Fibroblast of lung (primary cell): Measurements from ENCODE around the gene CCNH. TPM values are rescaled to one million over a fixed set of nuclear protein-coding genes. Genes with fewer than 3 reads are reported as not detected.
A peak's percentile ranks its signal among the peaks of the same experiment; 100 is the strongest.

Experiments used
- DNase-seq, 2 donors: peaks; one replicate each; pipeline versions ENCODE4 v3.0.0 to v3.0.0-alpha.2; 2010; ENCODE audit warnings: low read depth in 2 of 2
- H2AFZ ChIP-seq: 2 replicates; pipeline ENCODE4 v1.5.1; 2012; ENCODE audit warnings: low read length, control low read depth, inconsistent platforms
- H3K27ac ChIP-seq: 2 replicates; pipeline ENCODE4 v1.5.1; 2011; ENCODE audit warnings: low read length, control low read depth; ENCODE audit not compliant: insufficient read depth
- H3K27me3 ChIP-seq: 2 replicates; pipeline ENCODE4 v1.5.1; 2011; ENCODE audit warnings: mild to moderate bottlenecking, low read length; ENCODE audit not compliant: control insufficient read depth, insufficient read depth
- H3K36me3 ChIP-seq: 2 replicates; pipeline ENCODE4 v1.5.1; 2011; ENCODE audit warnings: low read length; ENCODE audit not compliant: control insufficient read depth, insufficient read depth
- H3K4me1 ChIP-seq: 2 replicates; pipeline ENCODE4 v1.5.1; 2011; ENCODE audit warnings: low read length; ENCODE audit not compliant: control insufficient read depth, insufficient read depth; ENCODE audit errors: extremely low read depth
- H3K4me2 ChIP-seq: 2 replicates; pipeline ENCODE4 v1.5.1; 2011; ENCODE audit warnings: low read length, control low read depth; ENCODE audit not compliant: insufficient read depth; ENCODE audit errors: extremely low read depth
- H3K4me3 ChIP-seq, 4 experiments: fragments of 200-600 bp in 1 of 4; sonication (generic) in 1 of 4; replicated peaks in 1 of 4; 2 replicates each; pipeline ENCODE4 v1.5.1; 2011 to 2016; ENCODE audit warnings: low read length in 4 of 4, low read depth in 3 of 4, mild to moderate bottlenecking in 3 of 4, control low read depth in 2 of 4, inconsistent platforms in 1 of 4, mixed read lengths in 1 of 4; ENCODE audit not compliant: insufficient read depth in 1 of 4; ENCODE audit errors: control extremely low read depth in 1 of 4
- H3K79me2 ChIP-seq: 2 replicates; pipeline ENCODE4 v1.5.1; 2012; ENCODE audit warnings: mild to moderate bottlenecking, low read length, inconsistent platforms; ENCODE audit not compliant: control insufficient read depth, insufficient read depth
- H3K9ac ChIP-seq: 2 replicates; pipeline ENCODE4 v1.5.1; 2011; ENCODE audit warnings: mild to moderate bottlenecking, low read length, control low read depth; ENCODE audit not compliant: insufficient read depth
- H3K9me3 ChIP-seq: 2 replicates; pipeline ENCODE4 v1.5.1; 2012; ENCODE audit warnings: low read depth, low read length; ENCODE audit not compliant: control insufficient read depth, insufficient read depth
- H4K20me1 ChIP-seq: 2 replicates; pipeline ENCODE4 v1.5.1; 2011; ENCODE audit warnings: low read length; ENCODE audit not compliant: control insufficient read depth, insufficient read depth; ENCODE audit errors: extremely low read depth
- CTCF ChIP-seq, 2 donors: IDR thresholded peaks in 1 of 2; conservative IDR thresholded peaks in 1 of 2; 1 replicate in 1 of 2; 2 replicates in 1 of 2; pipeline ENCODE4 v1.5.1; 2011 to 2012; ENCODE audit warnings: low read length in 2 of 2, control low read depth in 1 of 2, inconsistent platforms in 1 of 2, low read depth in 1 of 2, mild to moderate bottlenecking in 1 of 2
- EZH2 ChIP-seq: IDR thresholded peaks from 2 replicates; pipeline ENCODE4 v1.5.1; 2012; ENCODE audit warnings: low read length, control low read depth, mild to moderate bottlenecking; ENCODE audit errors: missing control alignments
- polyA minus RNA-seq: library from RNA; depleted of rRNA, polyadenylated mRNA; stranded (reverse); fragments of >200 nt; gene quantifications from 2 replicates; pipeline ENCODE4 v1.2.3, GENCODE V29; 2011; ENCODE audit warnings: low replicate concordance
- polyA plus RNA-seq, 2 donors: library from polyadenylated mRNA; depleted of rRNA in 1 of 2; stranded (reverse) in 1 of 2; unstranded in 1 of 2; fragments of >200 nt; gene quantifications; 2 replicates each; pipeline ENCODE4 v1.2.1, GENCODE V29; 2011 to 2012; ENCODE audit warnings: missing spikeins in 1 of 2
- total RNA-seq: library from RNA; depleted of rRNA; stranded (reverse); fragments of >200 nt; gene quantifications from 2 replicates; pipeline ENCODE4 v1.2.1, GENCODE V29; 2014

CCNH gene
- total RNA-seq (63.7 and 77.6 TPM in 2 replicates), polyA plus RNA-seq (88.0 and 98.7 TPM in 2 replicates), polyA minus RNA-seq (11.6 and 11.7 TPM in 2 replicates)
- polyA plus RNA-seq (2012), result 53.7 and 65.4 TPM in 2 replicates

- peak; percentile 97 to 98 for DNase-seq
- Histone ChIP-seq H3K4me2 (peak within 1 kb of the TSS; percentile 91), H2AFZ (peak within 1 kb of the TSS; percentile 68), H3K4me1 (peaks cover 6% of the 10 kb centered on the region), H3K27me3 (no peaks in the 10 kb centered on the region), H3K79me2 (peaks cover 26% of the 10 kb centered on the region), H3K27ac (peak within 1 kb of the TSS; percentile 100), H4K20me1 (no peaks in the 10 kb centered on the region), H3K4me3 (peak within 1 kb of the TSS; percentile 75 to 96 (median 92)), H3K9ac (peak within 1 kb of the TSS; percentile 94), H3K9me3 (no peaks in the 10 kb centered on the region), H3K36me3 (peaks cover 5% of the 10 kb centered on the region)
- TF ChIP-seq CTCF (conservative IDR thresholded peaks at IDR 0.05 in 1 of 2, IDR thresholded peaks at IDR 0.05 in 1 of 2; ENCODE audit: low read depth in 1 of 2, low read length in 2 of 2) (no peak), EZH2 (no peak)
These were observed at the start of gene CCNH for GRCh38 chr5:87412630-87413342. Gene CCNH (minus strand): TSS chr5:87412930. CDS start chr5:87412794, 136 bp downstream.

DNA sequence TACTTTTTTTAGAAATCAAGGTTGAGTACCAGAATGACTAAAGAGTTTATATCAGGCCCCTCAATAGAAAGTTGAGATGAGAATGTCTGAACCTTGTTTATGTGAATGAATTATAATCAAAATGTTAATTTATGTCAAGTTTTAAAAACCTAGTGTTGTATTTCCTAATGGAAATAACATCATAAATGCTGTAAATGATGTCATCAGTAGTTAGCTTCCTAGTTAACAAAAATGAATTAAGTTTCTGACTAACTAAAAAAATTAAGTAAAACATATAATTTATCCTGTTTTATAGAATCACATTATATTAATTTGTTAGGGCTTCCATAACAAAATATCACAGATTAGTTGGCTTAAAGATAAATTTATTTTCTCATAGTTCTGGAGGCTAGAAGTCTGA, 45.0 kb upstream of the CCNH start:
- no peak overlapping the region for H3K9ac ChIP-seq
- H3K9me3 ChIP-seq, result no peaks in the 10 kb centered on the region
- H3K4me3 ChIP-seq, result no peak overlapping the region
- no peak for TF ChIP-seq EZH2
- TF ChIP-seq CTCF (conservative IDR thresholded peaks at IDR 0.05 in 1 of 2, IDR thresholded peaks at IDR 0.05 in 1 of 2; ENCODE audit: low read depth in 1 of 2, low read length in 2 of 2), result no peak
- H3K27ac ChIP-seq, result no peak overlapping the region
- DNase-seq, result no peak
- no peaks in the 10 kb centered on the region for H3K79me2 ChIP-seq
- H2AFZ ChIP-seq, result no peak overlapping the region
- no peaks in the 10 kb centered on the region for H3K27me3 ChIP-seq
- H3K36me3 ChIP-seq, result no peaks in the 10 kb centered on the region
- H4K20me1 ChIP-seq, result no peaks in the 10 kb centered on the region
- H3K4me1 ChIP-seq, result no peaks in the 10 kb centered on the region
- H3K4me2 ChIP-seq, result no peak overlapping the region

DNA sequence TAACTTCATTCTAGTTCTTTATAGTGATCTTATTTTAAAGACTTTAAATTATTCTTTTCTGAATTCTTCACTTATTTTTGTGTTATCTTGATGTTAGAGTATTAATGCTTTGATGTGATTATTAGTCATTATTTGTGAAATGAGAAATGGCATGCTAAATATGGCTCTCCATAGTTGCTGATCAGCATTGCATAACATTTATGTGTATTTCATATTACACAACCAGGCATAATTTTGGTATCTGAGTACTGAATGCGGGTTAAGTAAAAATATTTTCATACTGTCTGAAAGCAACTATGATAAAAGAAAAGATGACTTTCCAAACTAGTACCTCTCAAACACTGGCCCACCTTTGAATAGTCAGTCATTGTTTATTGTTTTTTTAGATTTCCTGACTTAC, 41.1 kb upstream of the CCNH start:
- H3K79me2 ChIP-seq, result no peaks in the 10 kb centered on the region
- H3K9ac ChIP-seq, result no peak overlapping the region
- H4K20me1 ChIP-seq, result no peaks in the 10 kb centered on the region
- no peak overlapping the region for H3K4me3 ChIP-seq
- H3K27ac ChIP-seq, result no peak overlapping the region
- H3K36me3 ChIP-seq, result no peaks in the 10 kb centered on the region
- no peaks in the 10 kb centered on the region for H3K27me3 ChIP-seq
- H3K4me1 ChIP-seq, result no peaks in the 10 kb centered on the region
- H3K9me3 ChIP-seq, result no peaks in the 10 kb centered on the region
- no peak for DNase-seq
- H2AFZ ChIP-seq, result no peak overlapping the region
- no peak overlapping the region for H3K4me2 ChIP-seq
- TF ChIP-seq CTCF (conservative IDR thresholded peaks at IDR 0.05 in 1 of 2, IDR thresholded peaks at IDR 0.05 in 1 of 2; ENCODE audit: low read depth in 1 of 2, low read length in 2 of 2), result no peak
- TF ChIP-seq EZH2, result no peak
